Kidney epithelial cell (primary cell): Measurements from ENCODE around the gene PCTP. TPM values are rescaled to one million over a fixed set of nuclear protein-coding genes. Genes with fewer than 3 reads are reported as not detected.
A peak's percentile ranks its signal among the peaks of the same experiment; 100 is the strongest.

ENCODE experiments used
- DNase-seq: peaks from one replicate; pipeline ENCODE4 v3.0.0-alpha.2; 2010; ENCODE audit warnings: low read depth
- H3K27me3 ChIP-seq: 2 replicates; pipeline ENCODE4 v1.6.0; 2011; ENCODE audit warnings: low read length; ENCODE audit not compliant: control insufficient read depth, insufficient read depth
- H3K36me3 ChIP-seq: 2 replicates; pipeline ENCODE4 v1.5.1; 2011; ENCODE audit warnings: low read length; ENCODE audit not compliant: control insufficient read depth, insufficient read depth
- H3K4me3 ChIP-seq: 2 replicates; pipeline ENCODE4 v1.5.1; 2011; ENCODE audit warnings: low read depth, mild to moderate bottlenecking, control low read depth, low read length
- CTCF ChIP-seq: IDR thresholded peaks from 2 replicates; pipeline ENCODE4 v1.5.1; 2011; ENCODE audit warnings: mild to moderate bottlenecking, moderate library complexity, low read length, control low read depth, inconsistent platforms; ENCODE audit not compliant: insufficient read depth, poor library complexity, severe bottlenecking
- total RNA-seq: library from RNA; depleted of rRNA; stranded (reverse); fragments of >200 nt; gene quantifications from 2 replicates; pipeline ENCODE4 v1.2.3, GENCODE V29; 2015

The PCTP gene
- total RNA-seq, 1 donor from 2014 or later = 32.2 TPM

GRCh38 chr17:55729484-55729883 is 21.4 kb upstream of the PCTP start:
- no peak for TF ChIP-seq CTCF
- Histone ChIP-seq H3K27me3 (no peaks in the 10 kb centered on the region), H3K4me3 (no peak overlapping the region), H3K36me3 (no peaks in the 10 kb centered on the region)
- no peak for DNase-seq

GRCh38 chr17:55730380-55730779 is 20.5 kb upstream of the PCTP start:
- DNase-seq = no peak
- no peak for TF ChIP-seq CTCF

GRCh38 chr17:55730808-55731207 is 20.0 kb upstream of the PCTP start:
- no peaks in the 10 kb centered on the region for H3K36me3 ChIP-seq
- no peaks in the 10 kb centered on the region for H3K27me3 ChIP-seq
- DNase-seq = no peak
- no peak for TF ChIP-seq CTCF
- H3K4me3 ChIP-seq = no peak overlapping the region

More at GRCh38 chr17:55730380-55730779, 20.5 kb upstream of the PCTP start:
- Histone ChIP-seq H3K4me3 (no peak overlapping the region), H3K27me3 (no peaks in the 10 kb centered on the region), H3K36me3 (no peaks in the 10 kb centered on the region)

- no peak for DNase-seq
- H3K36me3 ChIP-seq = no peaks in the 10 kb centered on the region
- no peak for TF ChIP-seq CTCF
- H3K27me3 ChIP-seq = no peaks in the 10 kb centered on the region
- H3K4me3 ChIP-seq = no peak overlapping the region
Observed at GRCh38 chr17:55731586-55732250, 19.1 kb upstream of the PCTP start.

- no peak for TF ChIP-seq CTCF
- Histone ChIP-seq H3K36me3 (no peaks in the 10 kb centered on the region), H3K27me3 (no peaks in the 10 kb centered on the region), H3K4me3 (no peak overlapping the region)
- DNase-seq = no peak
Observed at GRCh38 chr17:55734128-55734781, 16.6 kb upstream of the PCTP start.

GRCh38 chr17:55735731-55736405 is 15.0 kb upstream of the PCTP start:
- no peaks in the 10 kb centered on the region for H3K36me3 ChIP-seq
- DNase-seq = no peak
- no peak overlapping the region for H3K4me3 ChIP-seq
- no peaks in the 10 kb centered on the region for H3K27me3 ChIP-seq
- TF ChIP-seq CTCF = peak; percentile 65
